Muscle layer of colon (tissue), 2 donors: ENCODE results near the gene NDUFS1.

Source experiments
- H3K27ac ChIP-seq: one replicate; pipeline ENCODE4 v1.7.0; 2013; ENCODE audit warnings: low read depth, mild to moderate bottlenecking, low read length, moderate library complexity
- H3K27me3 ChIP-seq, 2 donors: one replicate each; pipeline ENCODE4 v1.7.0; 2013; ENCODE audit warnings: low read length in 2 of 2, mild to moderate bottlenecking in 2 of 2; ENCODE audit not compliant: insufficient read depth in 2 of 2, control insufficient read depth in 1 of 2
- H3K36me3 ChIP-seq: one replicate; pipeline ENCODE4 v1.7.0; 2013; ENCODE audit warnings: mild to moderate bottlenecking, low read length; ENCODE audit not compliant: insufficient read depth
- H3K4me1 ChIP-seq: one replicate; pipeline ENCODE4 v1.7.0; 2013; ENCODE audit warnings: mild to moderate bottlenecking, low read length; ENCODE audit not compliant: insufficient read depth
- H3K4me3 ChIP-seq, 2 donors: one replicate each; pipeline ENCODE4 v1.7.0; 2013; ENCODE audit warnings: low read length in 2 of 2, low read depth in 1 of 2, mild to moderate bottlenecking in 1 of 2, moderate library complexity in 1 of 2
- H3K9ac ChIP-seq: one replicate; pipeline ENCODE4 v1.7.0; 2013; ENCODE audit warnings: low read length
- H3K9me3 ChIP-seq: one replicate; pipeline ENCODE4 v1.7.0; 2013; ENCODE audit warnings: mild to moderate bottlenecking, low read length
- donor health status: abdominal sarcoma.
- donor health status: Adenocarcinoma of cecum.

Gene NDUFS1

GRCh38 chr2:206096876-206097275, 62.4 kb downstream of the NDUFS1 start:
- Histone ChIP-seq H3K27me3 (no peaks in the 10 kb centered on the region), H3K4me1 (no peaks in the 10 kb centered on the region), H3K27ac (no peak overlapping the region), H3K4me3 (no peak overlapping the region), H3K9ac (no peak overlapping the region), H3K36me3 (peaks cover 4% of the 10 kb centered on the region), H3K9me3 (no peaks in the 10 kb centered on the region)

- Histone ChIP-seq H3K36me3 (peaks cover 4% of the 10 kb centered on the region), H3K27ac (no peak overlapping the region), H3K9me3 (no peaks in the 10 kb centered on the region)
Observed at GRCh38 chr2:206095536-206096332, 63.5 kb downstream of the NDUFS1 start.

GRCh38 chr2:206092297-206092696, 66.9 kb downstream of the NDUFS1 start:
- Histone ChIP-seq H3K27ac (no peak overlapping the region), H3K4me1 (peaks cover 11% of the 10 kb centered on the region), H3K27me3 (no peaks in the 10 kb centered on the region), H3K9ac (no peak overlapping the region), H3K36me3 (peaks cover 4% of the 10 kb centered on the region), H3K4me3 (no peak overlapping the region), H3K9me3 (no peaks in the 10 kb centered on the region)

More at GRCh38 chr2:206095536-206096332, 63.5 kb downstream of the NDUFS1 start:
- H3K4me1 ChIP-seq, result no peaks in the 10 kb centered on the region
- H3K4me3 ChIP-seq, result no peak overlapping the region
- H3K9ac ChIP-seq, result no peak overlapping the region
- no peaks in the 10 kb centered on the region for H3K27me3 ChIP-seq

- Histone ChIP-seq H3K27ac (no peak overlapping the region), H3K4me1 (peaks cover 20% of the 10 kb centered on the region), H3K9me3 (no peaks in the 10 kb centered on the region), H3K27me3 (no peaks in the 10 kb centered on the region), H3K4me3 (no peak overlapping the region), H3K36me3 (no peaks in the 10 kb centered on the region), H3K9ac (no peak overlapping the region)
Observed at GRCh38 chr2:206088248-206088647, 71.0 kb downstream of the NDUFS1 start.

- H3K4me3 ChIP-seq, result peak overlapping the region; percentile 38 to 79
- no peaks in the 10 kb centered on the region for H3K9me3 ChIP-seq
- peak overlapping the region; percentile 68 for H3K9ac ChIP-seq
- H3K36me3 ChIP-seq, result no peaks in the 10 kb centered on the region
- no peaks in the 10 kb centered on the region for H3K27me3 ChIP-seq
- H3K27ac ChIP-seq, result peak overlapping the region; percentile 99
- peaks cover 24% of the 10 kb centered on the region for H3K4me1 ChIP-seq
Observed at GRCh38 chr2:206086716-206087350, 72.4 kb downstream of the NDUFS1 start.

- Histone ChIP-seq H3K4me1 (peaks cover 24% of the 10 kb centered on the region), H3K27ac (peak within 1 kb of the TSS; percentile 99), H3K9ac (peak within 1 kb of the TSS; percentile 95), H3K36me3 (no peaks in the 10 kb centered on the region), H3K9me3 (no peaks in the 10 kb centered on the region), H3K27me3 (no peaks in the 10 kb centered on the region), H3K4me3 (peak within 1 kb of the TSS; percentile 93 to 97)
Observed at GRCh38 chr2:206085742-206086445, 73.3 kb downstream of the NDUFS1 start, which contains the start of gene INO80D. Gene INO80D (minus strand): TSS chr2:206086174. CDS start chr2:206063016, 23,158 bp downstream.

- H3K4me3 ChIP-seq, result peak overlapping the region; percentile 93 to 97
- peak overlapping the region; percentile 99 for H3K27ac ChIP-seq
- H3K36me3 ChIP-seq, result no peaks in the 10 kb centered on the region
- peak overlapping the region; percentile 78 for H3K9ac ChIP-seq
- H3K9me3 ChIP-seq, result no peaks in the 10 kb centered on the region
- no peaks in the 10 kb centered on the region for H3K27me3 ChIP-seq
- H3K4me1 ChIP-seq, result peaks cover 25% of the 10 kb centered on the region
Observed at GRCh38 chr2:206084870-206085741, 74.1 kb downstream of the NDUFS1 start.

- Histone ChIP-seq H3K9me3 (no peaks in the 10 kb centered on the region), H3K4me3 (peak overlapping the region; percentile 93 to 97), H3K27ac (peak overlapping the region; percentile 96), H3K27me3 (no peaks in the 10 kb centered on the region), H3K36me3 (no peaks in the 10 kb centered on the region), H3K9ac (peak overlapping the region; percentile 78), H3K4me1 (peaks cover 31% of the 10 kb centered on the region)
Observed at GRCh38 chr2:206084439-206084869, 74.8 kb downstream of the NDUFS1 start.

GRCh38 chr2:206083602-206084438, 75.4 kb downstream of the NDUFS1 start:
- no peaks in the 10 kb centered on the region for H3K27me3 ChIP-seq
- H3K9me3 ChIP-seq, result no peaks in the 10 kb centered on the region
- peaks cover 31% of the 10 kb centered on the region for H3K4me1 ChIP-seq
- H3K9ac ChIP-seq, result peak overlapping the region; percentile 78
- H3K27ac ChIP-seq, result peak overlapping the region; percentile 96
- H3K36me3 ChIP-seq, result no peaks in the 10 kb centered on the region
- H3K4me3 ChIP-seq, result peak overlapping the region; percentile 93 to 97

GRCh38 chr2:206082298-206082843, 76.9 kb downstream of the NDUFS1 start:
- no peak overlapping the region for H3K27ac ChIP-seq
- H3K36me3 ChIP-seq, result no peaks in the 10 kb centered on the region
- H3K4me3 ChIP-seq, result no peak overlapping the region
- no peaks in the 10 kb centered on the region for H3K27me3 ChIP-seq
- H3K4me1 ChIP-seq, result peaks cover 21% of the 10 kb centered on the region
- H3K9ac ChIP-seq, result no peak overlapping the region
- no peaks in the 10 kb centered on the region for H3K9me3 ChIP-seq
